ENCODE measurements around the gene ZNF469.

DNA sequence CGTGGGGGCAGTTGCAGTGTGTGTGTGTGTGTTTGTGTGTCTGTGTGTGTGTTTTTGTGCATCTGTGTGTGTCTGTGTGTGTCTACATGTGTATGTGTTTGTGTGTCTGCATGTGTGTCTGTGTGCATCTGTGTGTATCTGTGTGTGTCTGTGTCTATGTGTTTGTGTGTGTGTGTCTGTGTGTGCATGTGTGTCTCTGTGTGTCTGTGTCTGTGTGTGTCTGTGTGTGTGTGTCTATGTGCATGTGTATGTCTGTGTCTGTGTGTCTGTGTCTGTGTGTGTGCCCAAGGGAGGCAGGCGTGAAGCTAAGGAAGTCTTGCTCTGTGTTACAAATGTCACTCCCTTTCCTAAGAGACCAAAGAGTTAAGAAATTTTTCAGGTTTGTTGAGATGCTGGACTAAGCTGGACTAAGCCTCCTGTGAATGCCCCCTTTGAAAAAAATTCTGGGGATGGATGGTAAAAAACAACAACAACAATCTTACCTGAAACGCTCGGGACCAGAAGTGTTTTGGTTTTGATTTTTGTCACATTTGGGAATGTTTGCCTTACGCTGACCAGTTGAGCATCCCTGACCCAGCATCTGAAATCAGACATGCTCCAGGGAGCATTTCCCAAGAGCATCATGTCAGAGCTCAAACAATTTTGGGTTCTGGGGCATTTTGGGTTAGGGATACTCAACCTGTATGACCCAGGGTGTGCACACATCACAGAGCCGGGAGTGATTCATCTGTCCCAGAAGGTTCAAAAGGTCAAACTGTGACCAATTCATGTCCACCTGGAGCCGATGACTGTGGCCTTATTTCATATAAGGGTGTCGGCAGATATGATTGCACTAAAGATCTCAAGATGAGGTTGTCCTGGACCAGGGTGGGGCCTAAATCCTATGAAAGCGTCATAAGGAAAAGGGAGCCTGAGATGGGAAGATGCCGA is 48.6 kb upstream of the ZNF469 start:
- TF ChIP-seq, protein P1, sequence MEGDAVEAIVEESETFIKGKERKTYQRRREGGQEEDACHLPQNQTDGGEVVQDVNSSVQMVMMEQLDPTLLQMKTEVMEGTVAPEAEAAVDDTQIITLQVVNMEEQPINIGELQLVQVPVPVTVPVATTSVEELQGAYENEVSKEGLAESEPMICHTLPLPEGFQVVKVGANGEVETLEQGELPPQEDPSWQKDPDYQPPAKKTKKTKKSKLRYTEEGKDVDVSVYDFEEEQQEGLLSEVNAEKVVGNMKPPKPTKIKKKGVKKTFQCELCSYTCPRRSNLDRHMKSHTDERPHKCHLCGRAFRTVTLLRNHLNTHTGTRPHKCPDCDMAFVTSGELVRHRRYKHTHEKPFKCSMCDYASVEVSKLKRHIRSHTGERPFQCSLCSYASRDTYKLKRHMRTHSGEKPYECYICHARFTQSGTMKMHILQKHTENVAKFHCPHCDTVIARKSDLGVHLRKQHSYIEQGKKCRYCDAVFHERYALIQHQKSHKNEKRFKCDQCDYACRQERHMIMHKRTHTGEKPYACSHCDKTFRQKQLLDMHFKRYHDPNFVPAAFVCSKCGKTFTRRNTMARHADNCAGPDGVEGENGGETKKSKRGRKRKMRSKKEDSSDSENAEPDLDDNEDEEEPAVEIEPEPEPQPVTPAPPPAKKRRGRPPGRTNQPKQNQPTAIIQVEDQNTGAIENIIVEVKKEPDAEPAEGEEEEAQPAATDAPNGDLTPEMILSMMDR (conservative IDR thresholded peaks at IDR 0.05; ENCODE audit: low read depth, low read length), result no peak
- TF ChIP-seq EZH2 (IDR thresholded peaks at IDR 0.05; ENCODE audit: borderline replicate concordance, low read depth, low read length, poor library complexity, severe bottlenecking), result no peak

Measured in A673 (cell line).